Adrenal gland (tissue), 5 donors: ENCODE measurements around the gene FAM20C.
"Not testable (repeated sequence)": the region's sequence is repeated elsewhere in the genome, so short reads cannot be mapped to it uniquely, and the experiment has no call there.

Experiments
- POLR2A ChIP-seq, 2 donors: fragments of 450-650 bp; IDR thresholded peaks; one replicate each; pipeline ENCODE4 v1.6.1; 2017; ENCODE audit warnings: antibody characterized with exemption in 2 of 2, mild to moderate bottlenecking in 2 of 2, moderate library complexity in 1 of 2
- TF ChIP-seq, protein P1 (sequence below), 6 experiments: fragments of 450-650 bp in 4 of 6; fragments of 200-600 bp in 2 of 6; sonication (generic) in 1 of 6; IDR thresholded peaks; 1 replicate in 5 of 6; 2 replicates in 1 of 6; pipeline versions ENCODE4 v1.5.1 to v1.8.0; 2016 to 2021; ENCODE audit warnings: antibody characterized with exemption in 6 of 6, mild to moderate bottlenecking in 2 of 6, moderate library complexity in 1 of 6
- donor health status: DM: no; HTN: no; CAD: no.

- TF ChIP-seq, protein P1, sequence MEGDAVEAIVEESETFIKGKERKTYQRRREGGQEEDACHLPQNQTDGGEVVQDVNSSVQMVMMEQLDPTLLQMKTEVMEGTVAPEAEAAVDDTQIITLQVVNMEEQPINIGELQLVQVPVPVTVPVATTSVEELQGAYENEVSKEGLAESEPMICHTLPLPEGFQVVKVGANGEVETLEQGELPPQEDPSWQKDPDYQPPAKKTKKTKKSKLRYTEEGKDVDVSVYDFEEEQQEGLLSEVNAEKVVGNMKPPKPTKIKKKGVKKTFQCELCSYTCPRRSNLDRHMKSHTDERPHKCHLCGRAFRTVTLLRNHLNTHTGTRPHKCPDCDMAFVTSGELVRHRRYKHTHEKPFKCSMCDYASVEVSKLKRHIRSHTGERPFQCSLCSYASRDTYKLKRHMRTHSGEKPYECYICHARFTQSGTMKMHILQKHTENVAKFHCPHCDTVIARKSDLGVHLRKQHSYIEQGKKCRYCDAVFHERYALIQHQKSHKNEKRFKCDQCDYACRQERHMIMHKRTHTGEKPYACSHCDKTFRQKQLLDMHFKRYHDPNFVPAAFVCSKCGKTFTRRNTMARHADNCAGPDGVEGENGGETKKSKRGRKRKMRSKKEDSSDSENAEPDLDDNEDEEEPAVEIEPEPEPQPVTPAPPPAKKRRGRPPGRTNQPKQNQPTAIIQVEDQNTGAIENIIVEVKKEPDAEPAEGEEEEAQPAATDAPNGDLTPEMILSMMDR (IDR thresholded peaks at IDR 0.05): peak in 3 of 6 experiments; percentile 26 to 42 (median 30)
- TF ChIP-seq POLR2A (IDR thresholded peaks at IDR 0.05): not testable (repeated sequence)
Measured at GRCh38 chr7:263483-264351, 71.3 kb downstream of the FAM20C start.
